Liver (tissue), 2 donors: ENCODE measurements around the gene SLC5A5.

Experiments
- TF ChIP-seq, protein P1 (sequence below): IDR thresholded peaks from 2 replicates; pipeline ENCODE4 v1.6.1; 2016; ENCODE audit warnings: antibody characterized with exemption
- TF ChIP-seq, protein P2 (sequence below): fragments of 150-350 bp; IDR thresholded peaks from 2 replicates; pipeline ENCODE4 v1.5.1; 2017; ENCODE audit warnings: improper control_type of control experiment, low read depth, low read length; ENCODE audit not compliant: missing input control
- donor health status: healthy.

DNA sequence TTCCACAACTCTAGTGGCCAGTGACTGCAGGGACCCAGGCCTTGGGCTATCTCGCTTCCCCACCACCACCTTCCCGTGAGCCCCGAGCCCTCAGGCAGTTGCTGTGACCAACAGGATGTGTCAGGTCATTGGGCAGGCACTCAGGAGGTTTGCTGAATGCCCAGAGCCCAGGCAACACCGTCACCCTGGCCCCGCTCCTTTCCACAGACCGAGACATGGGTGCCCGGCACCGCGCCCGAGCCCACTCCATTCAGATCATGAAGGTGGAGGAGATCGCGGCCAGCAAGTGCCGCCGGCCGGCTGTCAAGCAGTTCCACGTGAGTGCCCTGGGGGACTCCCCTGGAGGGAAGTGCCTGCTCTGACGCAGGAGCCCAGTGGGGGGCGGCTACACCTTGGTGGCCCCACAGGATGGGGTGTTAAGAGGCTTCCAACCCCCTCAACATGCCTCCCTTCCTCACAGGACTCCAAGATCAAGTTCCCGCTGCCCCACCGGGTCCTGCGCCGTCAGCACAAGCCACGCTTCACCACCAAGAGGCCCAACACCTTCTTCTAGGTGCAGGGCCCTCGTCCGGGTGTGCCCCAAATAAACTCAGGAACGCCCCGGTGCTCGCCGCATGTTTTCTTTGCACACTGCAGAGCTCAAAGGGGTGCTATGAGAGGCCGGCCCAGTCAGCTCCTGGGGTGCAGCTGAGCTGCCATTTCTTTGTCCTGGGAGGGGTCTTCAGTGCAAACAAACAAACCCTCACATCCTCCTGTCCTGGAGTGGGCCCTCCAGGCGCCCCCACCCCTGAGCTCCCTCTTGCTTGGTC lies 8.8 kb upstream of the SLC5A5 start:
- TF ChIP-seq, protein P1, sequence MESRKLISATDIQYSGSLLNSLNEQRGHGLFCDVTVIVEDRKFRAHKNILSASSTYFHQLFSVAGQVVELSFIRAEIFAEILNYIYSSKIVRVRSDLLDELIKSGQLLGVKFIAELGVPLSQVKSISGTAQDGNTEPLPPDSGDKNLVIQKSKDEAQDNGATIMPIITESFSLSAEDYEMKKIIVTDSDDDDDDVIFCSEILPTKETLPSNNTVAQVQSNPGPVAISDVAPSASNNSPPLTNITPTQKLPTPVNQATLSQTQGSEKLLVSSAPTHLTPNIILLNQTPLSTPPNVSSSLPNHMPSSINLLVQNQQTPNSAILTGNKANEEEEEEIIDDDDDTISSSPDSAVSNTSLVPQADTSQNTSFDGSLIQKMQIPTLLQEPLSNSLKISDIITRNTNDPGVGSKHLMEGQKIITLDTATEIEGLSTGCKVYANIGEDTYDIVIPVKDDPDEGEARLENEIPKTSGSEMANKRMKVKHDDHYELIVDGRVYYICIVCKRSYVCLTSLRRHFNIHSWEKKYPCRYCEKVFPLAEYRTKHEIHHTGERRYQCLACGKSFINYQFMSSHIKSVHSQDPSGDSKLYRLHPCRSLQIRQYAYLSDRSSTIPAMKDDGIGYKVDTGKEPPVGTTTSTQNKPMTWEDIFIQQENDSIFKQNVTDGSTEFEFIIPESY = no peak
- TF ChIP-seq, protein P2, sequence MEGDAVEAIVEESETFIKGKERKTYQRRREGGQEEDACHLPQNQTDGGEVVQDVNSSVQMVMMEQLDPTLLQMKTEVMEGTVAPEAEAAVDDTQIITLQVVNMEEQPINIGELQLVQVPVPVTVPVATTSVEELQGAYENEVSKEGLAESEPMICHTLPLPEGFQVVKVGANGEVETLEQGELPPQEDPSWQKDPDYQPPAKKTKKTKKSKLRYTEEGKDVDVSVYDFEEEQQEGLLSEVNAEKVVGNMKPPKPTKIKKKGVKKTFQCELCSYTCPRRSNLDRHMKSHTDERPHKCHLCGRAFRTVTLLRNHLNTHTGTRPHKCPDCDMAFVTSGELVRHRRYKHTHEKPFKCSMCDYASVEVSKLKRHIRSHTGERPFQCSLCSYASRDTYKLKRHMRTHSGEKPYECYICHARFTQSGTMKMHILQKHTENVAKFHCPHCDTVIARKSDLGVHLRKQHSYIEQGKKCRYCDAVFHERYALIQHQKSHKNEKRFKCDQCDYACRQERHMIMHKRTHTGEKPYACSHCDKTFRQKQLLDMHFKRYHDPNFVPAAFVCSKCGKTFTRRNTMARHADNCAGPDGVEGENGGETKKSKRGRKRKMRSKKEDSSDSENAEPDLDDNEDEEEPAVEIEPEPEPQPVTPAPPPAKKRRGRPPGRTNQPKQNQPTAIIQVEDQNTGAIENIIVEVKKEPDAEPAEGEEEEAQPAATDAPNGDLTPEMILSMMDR = no peak
